GM18858 (cell line): ENCODE measurements around the gene MAD1L1.
"Not testable (repeated sequence)": the region's sequence is repeated elsewhere in the genome, so short reads cannot be mapped to it uniquely, and the experiment has no call there.

Source experiments
- ATAC-seq: cut with Tn5 transposase; IDR thresholded peaks from one replicate; pipeline ENCODE4 v1.9.1; 2021; ENCODE audit not compliant: unreplicated experiment

MAD1L1 gene

DNA sequence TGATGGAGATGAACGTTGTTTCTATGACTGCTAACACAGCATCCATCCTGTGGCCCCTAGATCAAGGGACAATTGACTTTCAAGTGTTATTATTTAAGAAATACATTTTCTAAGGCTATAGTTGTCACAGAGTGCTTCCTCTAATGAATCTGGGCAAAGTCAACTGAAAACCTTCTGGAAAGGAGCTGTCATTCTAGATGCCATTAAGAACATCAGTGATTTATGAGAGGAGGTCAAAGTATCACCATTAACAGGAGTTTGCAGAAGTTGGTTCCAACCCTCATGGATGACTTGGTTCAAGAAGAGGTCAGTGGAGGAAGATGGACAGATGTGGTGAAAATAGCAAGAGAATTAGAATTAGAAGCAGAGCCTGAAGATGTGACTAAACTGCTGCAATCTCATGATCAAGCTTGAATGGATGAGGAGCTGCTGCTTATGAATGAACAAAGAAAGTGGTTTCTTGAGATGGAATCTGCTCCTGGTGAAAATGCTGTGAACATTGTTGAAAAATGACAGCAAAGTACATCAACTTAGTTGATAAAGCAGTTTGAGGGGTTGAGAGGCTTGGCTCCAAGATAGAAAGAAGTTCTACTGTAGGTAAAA is 400.7 kb downstream of the MAD1L1 start:
- not testable (repeated sequence) for ATAC-seq

DNA sequence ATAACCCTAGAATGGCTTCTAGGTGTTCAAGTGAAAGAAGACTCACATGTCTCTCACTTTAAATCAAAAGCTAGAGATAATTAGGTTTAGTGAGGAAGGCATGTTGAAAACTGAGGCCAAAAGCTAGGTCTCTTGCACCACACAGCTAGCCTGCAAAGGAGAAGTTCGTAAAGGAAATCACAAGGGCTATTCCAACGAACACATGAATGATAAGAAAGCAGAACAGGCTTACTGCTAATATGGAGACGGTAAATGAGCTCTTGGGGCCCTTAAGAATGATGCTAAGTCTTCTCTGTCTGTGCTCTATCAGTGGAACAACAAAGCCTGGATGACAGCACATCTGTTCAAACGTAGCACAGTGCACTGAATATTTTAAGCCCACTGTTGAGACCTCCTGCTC is 401.3 kb downstream of the MAD1L1 start:
- ATAC-seq: not testable (repeated sequence)

DNA sequence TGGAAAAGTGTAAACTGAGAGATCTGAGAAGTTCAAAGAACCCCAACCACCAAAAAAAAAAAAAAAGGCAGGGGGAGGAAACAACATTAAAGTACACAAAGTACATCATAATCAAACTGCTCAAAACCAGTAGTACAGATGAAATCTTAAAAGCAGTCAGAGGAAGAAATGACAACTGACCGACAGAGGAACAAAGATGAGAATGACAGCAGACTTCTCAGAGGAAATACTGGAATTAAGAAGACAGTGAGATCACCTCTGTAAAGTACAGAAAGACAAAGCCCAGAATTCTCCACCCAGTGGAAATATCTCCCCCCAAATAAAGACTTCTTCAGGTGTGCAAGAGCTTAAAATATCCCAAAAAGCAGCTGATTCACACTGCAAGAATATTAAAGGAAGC is 403.1 kb downstream of the MAD1L1 start:
- not testable (repeated sequence) for ATAC-seq

DNA sequence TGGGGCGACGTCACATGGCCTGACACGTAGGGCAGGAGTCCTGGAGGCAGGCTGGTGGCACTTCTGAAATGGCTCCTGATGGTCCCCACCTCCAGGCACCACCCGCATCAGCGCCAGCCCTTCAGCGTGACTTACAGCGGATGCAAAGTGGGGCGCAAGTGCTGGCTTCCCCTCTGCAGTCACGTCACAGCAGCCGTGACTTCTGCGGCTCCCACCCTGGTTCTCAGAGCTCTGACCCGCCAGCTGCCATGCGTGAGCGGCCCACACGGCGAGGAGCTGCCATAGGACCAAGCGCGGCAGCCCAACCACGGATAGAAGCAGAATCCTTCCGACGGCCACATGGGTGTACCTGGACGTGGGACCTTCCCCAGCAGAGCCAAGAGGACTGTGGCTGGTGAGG is 403.6 kb downstream of the MAD1L1 start:
- ATAC-seq: no peak

DNA sequence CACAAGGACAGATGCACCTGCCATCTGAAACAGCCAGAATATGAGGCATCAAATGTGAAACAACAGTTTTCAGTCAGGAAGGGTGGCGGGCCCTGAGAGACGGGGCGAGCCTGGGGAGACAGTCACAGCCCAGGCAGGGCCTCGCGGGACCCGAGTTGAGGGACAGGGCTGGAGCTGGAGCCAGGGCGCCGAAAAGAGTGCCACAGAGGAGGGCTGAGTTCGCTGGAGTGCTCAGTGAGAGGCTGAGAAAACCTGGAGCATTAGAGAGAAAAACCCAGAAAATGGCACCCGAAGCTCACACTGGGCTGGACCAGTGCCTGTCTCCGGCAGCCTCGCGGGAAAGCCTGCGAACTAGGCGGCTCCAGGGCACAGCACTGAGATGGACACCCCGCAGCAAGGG is 404.6 kb downstream of the MAD1L1 start:
- not testable (repeated sequence) for ATAC-seq

DNA sequence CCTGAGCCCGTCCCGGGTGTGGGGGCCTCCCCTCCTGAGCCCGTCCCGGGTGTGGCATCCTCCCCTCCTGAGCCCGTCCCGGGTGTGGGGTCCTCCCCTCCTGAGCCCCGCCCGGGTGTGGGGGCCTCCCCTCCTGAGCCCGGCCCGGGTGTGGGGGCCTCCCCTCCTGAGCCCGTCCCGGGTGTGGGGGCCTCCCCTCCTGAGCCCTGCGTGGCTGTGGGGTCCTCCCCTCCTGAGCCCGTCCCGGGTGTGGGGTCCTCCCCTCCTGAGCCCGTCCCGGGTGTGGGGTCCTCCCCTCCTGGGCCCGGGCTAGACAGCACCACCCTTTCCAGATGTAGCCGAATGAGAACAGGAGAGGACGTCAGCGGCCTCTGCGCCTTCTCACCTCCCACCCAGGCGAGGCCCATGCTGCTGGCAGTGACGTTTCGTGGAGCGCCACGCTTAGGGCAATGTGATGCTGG is 405.2 kb downstream of the MAD1L1 start:
- not testable (repeated sequence) for ATAC-seq

DNA sequence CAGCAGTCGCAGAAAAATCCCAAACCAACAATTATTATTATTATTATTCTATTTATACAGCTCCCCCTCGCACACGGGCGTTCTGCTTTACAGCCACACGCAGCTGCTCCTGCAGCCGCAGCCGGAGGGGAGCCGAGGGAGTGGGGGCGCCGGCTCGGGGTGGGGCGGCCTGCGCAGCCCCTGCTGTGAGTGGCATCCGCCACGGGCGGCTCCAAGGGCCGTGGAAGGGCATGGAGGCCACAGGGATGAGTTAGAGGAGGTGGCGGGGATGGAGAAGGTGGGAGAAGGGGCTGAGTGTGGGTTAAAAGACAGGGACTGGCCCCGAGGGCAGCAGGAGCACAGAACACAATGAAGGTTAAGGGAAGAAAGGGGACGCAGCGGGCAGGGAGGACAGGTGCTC is 405.8 kb downstream of the MAD1L1 start:
- not testable (repeated sequence) for ATAC-seq

DNA sequence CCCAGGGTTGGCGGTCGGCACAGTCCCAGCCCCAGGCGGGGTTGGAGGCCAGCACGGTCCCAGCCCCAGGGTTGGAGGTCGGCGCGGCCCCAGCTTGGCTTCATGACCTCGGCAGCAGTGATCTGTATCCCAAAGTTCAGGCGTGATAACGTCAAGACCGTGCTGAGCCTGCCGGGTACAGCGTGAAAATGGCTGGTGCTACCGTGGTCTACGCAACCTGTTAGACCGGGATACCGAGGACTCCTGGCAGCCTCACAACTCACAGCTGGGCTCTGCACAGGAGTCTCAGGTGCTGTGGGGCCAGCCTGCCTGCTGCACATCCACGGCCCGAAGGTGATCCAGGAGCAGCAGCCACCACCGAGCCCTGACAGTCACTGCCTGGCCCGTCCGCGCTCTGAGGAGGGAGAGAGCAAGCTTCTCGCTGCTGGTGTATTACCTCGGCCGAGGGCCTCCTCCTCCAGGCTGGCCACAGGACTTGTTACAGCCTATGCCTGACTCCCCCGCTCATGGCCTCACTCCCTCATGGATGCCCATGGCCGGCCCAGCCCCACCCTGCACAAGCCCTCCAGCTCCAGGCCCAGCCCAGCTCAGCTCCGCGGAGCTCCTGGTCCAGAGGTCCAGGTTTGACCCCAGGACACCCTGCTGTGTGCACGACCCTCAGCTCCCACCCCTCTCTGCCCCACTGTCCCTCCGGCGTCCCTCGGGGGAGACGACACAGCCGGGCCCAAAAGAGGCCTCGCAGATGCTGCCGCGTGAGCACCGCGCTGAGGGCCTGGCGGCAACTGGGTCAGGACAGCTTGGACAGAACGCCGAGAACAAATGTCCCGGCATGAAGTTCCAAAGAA is 406.6 kb downstream of the MAD1L1 start:
- ATAC-seq: no peak

DNA sequence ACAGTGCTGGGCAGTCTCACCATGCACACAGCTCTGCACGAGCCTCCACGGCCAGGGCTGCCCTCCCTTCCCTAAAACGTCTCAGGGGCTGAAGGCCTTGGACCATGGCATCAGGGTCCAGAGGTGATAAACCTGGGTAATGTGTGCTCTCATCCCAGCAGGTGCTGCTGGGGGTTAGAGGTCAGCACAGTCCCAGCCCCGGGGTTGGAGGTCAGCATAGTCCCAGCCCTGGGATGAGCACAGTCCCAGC is 407.2 kb downstream of the MAD1L1 start:
- ATAC-seq: not testable (repeated sequence)

DNA sequence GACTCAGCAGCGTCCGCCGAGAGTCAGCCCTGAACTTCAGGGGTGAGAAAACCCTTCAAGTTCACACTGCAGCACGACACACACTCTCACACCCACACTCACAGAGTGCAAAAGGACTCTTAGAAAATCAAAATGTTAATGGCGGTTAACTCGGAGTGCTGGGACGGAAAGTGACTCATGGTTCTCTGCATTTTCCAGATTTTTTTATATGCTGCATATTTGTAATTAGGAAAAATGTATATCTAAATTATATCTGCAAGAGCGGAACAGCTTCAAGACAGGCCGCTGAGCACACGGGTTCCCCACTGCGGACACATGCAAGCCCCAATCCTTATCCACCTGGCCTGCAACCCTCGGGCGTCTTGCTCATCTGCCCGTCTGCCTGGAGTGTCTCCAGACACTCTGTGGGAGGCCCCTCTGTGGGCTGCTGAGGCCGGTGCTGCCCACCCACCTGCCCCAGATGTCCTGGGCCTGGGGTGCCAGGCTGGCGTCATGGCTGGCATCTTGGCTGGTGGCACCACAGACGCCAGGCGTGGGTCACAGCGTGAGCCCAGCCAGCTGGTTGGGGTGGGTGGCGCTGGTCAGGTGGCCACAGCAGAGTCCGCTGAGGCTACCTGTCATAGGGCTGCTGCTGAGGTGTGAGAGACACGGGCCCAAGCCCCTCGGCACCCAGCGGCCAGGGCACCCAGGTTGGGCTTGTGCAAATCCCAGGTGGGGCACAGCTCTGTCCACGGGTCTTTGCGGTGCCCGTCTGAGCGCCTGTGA is 407.7 kb downstream of the MAD1L1 start:
- ATAC-seq: not testable (repeated sequence)

DNA sequence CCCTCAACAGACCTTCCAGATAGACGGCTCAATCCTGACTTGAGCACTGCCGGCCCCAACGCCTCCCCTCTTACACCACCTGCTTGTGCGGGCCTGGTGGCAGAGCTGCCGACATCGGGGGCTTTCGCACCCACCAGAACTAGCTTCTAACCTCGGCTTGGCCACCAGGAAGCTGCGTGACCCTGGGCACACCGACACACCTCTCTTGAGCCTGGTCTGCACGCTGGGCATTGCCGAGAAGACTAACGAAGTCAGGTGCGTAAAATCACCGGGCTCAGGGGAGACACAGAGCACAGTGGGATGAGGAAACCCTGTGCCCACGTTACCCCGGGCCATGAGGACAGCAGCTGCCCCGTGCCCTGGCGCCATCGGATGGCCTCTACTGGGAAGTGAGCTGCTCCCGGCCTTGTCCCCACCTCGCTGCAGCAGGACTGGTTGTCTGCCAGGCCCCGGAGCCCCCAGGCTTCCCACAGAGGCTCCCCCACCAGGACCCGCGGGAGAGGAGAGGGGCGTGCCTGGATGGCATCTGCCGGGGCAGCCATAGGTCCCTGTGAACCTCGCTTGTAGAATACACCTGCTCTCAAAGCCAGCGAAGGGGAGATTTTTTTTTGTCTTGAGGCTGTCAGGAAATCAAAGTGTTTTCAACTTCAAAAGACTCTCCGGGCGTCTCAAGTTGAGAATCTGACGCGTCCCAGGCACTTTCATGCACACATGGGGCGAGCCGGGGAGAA is 408.4 kb downstream of the MAD1L1 start:
- not testable (repeated sequence) for ATAC-seq

DNA sequence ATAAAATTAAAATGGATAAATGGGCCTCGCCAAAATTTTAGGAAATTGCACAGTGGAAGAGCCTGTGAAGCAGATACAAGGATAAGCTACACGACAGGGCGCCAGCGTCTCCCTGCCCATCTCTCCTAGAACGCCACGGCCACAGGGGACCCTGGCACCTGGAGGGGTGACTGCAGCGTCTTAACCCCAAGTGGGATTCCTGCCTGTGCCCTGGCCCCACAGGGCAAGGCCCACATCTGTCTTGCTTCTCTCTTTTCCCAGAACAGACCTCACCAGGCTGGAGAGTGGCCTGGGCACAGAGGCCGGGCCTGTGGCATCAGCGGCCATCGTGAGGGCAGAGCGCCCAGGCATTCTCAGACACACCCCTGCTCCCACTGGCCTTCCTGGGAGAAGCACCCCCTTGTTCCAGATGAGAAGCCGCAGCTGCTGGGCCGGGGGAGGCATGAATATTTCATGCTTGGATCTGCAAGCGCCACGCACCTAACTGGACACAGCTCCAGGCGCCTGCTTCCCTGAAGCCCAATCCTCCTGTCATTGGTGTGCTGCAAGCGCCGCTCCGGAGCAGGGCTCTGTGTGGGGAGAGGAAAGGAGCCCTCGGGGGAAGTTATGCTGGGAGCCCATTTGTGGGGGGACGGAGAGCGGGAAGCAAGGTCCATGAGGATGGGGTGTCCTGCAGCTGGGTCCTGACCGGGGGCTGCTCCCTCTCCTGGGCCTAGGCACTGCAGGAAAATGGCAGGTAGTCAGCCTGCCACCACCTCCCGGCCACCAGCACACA is 409.2 kb downstream of the MAD1L1 start:
- no peak for ATAC-seq

DNA sequence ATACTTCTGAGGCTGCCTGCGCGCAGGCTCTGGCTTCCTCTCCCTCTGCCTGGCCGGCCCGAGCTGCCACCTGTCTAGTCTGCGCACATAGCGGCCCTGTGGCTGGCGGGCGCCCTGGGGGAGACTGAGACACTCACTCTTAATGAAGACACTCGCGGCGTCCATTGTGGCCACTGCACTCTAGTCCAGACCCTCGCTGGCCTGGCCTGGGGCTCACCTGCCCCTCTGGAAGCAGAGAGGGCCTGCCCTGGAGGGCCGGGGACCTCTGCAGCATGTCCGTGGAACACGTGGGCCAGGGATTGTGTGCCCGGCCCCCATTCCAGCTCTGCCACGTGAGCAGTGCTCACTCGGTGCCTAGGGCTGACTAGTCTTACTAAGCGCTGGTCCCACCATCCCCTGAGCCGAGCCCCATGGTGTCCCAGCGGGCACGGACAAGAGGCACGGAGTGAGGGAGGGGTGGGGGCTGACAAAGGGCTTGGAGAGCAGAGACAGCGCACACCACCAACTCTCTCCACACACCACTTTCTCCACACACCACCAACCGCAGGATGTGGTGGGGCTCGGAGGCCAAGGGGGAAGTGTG is 413.4 kb downstream of the MAD1L1 start:
- no peak for ATAC-seq

DNA sequence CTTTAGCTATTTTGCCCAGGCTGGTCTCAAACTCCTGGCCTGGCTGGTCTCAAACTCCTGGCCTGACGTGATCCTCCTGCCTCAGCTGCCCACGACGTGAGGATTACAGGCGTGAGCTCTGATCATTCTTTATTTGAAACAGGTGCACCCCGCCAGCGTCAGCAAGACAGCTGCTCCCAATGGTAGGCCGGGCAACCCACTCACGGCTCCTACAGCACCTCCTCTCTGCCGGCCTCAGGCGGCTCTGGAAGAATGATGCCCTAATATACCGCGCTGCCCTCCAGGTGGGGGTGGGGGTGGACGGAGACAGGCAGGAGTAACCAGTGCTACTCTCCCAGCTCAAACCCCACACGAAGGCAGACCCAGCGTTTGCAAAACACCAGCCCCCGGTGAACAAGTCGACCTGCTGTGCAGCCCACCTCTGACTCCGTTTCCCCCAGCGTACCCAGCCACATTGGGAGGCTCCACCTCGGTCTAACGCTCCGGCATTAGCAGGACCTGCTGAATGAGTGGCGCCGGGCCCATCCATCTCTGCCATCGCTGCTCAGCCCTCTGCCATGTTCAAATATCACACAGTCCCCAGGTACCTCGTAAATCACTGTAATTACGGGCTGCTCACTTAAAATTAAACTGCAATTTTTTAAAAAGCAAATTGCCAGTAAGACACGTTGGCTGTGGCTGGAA is 414.0 kb downstream of the MAD1L1 start:
- no peak for ATAC-seq

DNA sequence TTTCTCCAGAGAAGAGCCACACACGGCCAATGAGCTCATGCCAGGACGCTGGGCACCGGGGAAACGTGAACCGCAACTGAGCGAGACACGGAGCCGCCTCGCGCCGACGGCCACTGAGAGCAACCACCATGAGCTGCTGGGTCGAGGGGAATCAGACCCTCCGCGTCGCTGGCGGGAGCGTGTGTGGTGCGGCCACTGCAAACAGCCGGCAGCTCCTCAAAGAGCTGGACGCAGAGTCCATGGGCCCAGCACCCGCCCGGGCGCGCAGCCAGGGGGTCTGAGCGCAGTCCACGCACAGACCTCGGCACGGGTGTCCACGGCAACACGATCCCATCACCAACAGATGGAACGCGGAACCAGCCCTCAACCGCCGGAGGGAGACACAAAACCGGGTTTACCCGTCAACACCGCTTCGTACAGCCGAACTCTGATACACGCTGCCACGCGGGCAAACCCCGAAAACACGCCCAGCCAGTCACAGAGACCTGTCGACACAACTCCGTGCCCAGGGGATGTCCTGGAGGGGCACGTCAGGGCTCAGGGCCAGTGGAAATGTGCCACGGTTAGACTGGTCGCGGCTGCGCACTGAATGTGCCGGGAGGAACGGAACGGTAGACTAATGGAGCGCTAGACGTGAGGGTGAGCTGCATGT is 415.6 kb downstream of the MAD1L1 start:
- no peak for ATAC-seq

DNA sequence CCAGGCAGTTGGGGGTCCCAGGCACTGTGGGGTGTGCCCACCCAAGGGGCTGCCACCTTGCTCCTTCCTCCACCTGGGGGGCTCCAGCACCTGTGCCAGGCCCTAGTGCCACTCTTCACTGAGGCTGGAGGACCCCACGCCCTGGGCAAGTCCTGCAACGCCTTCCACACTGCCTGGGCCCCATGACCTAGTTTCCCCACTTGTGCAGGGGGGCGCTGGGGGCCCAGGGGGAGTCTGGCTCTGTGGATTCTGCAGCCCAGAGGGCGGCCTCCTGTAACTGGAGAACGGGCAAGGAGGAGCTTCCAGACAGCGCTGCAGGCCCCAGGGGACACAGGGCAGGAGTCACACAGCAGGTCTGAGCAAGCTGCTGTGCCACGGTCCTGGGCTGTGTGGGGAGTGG is 416.3 kb downstream of the MAD1L1 start:
- not testable (repeated sequence) for ATAC-seq

DNA sequence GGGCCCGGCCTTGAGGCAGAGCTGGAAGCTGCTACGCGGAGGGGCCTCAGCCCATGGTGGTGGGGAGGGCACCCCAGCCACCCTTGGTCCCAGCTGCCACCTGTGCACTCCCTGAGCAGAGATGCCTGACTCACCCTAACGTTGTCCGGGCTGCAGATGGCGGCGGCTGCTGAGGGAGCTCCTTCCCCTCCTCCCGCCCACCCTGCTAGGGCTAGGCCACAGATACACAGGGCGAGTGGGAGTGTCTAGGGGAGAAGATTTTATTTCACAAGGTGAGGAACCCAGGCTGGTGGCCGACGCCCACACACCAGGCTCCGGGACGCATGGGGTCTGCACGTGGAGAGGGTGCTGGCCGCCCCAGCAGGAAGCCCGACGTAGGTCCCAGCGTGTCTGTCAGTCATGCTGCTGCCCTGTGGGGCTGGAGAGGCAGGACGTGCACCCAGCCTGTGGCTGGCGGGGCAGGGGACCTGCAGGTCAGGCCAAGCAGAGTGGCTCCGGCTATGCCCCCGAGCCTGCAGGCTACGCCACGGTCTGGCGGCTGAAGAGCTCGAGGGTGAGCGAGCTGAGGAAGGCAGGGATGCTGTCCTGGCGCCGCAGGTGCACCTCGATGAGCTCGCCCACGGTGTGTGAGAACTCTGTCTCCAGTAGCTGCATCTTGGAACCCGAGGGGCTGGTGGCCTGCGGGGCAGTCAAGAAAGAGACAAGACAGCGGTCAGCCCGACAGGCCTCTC is 417.0 kb downstream of the MAD1L1 start:
- ATAC-seq: not testable (repeated sequence)

DNA sequence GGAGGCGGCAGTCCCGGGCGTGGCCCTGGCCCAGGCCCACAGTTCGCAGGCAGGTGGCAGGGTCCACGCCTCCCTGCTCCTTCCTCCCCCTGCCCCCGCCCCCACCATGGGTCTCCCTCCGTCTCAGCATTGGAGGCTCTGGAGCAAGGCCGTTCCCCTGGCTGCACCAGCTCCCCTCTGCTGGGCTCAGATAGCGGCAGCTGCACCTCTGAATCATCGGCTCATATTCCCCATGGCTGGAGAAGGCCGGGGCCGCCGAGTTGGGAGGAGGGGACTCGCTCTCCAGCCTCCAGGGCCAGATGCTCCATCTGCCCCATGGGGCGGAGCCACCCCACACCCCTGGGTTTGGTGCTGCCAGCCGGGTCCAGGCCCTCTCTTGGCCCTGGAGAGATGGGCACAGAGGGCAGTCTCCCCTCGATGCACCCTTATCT is 417.7 kb downstream of the MAD1L1 start:
- ATAC-seq: no peak
